Activated T-cell treated with anti-CD3 and anti-CD28 coated beads, Interleukin-2, amount 50 U/mL, for 48 hours (primary cell): ENCODE results near the gene CLPTM1L.
A peak's percentile ranks its signal among the peaks of the same experiment; 100 is the strongest.

Source experiments
- DNase-seq, 2 experiments: peaks; one replicate each; pipeline ENCODE4 v3.0.0-alpha.2; 2020

CLPTM1L gene

GRCh38 chr5:1325191-1325741 is 19.6 kb downstream of the CLPTM1L start:
- no peak for DNase-seq

- no peak for DNase-seq
Measured at GRCh38 chr5:1324719-1325190, 20.1 kb downstream of the CLPTM1L start.

GRCh38 chr5:1324301-1324700 is 20.6 kb downstream of the CLPTM1L start:
- no peak for DNase-seq

GRCh38 chr5:1323803-1324173 is 21.1 kb downstream of the CLPTM1L start:
- DNase-seq, result no peak

GRCh38 chr5:1322955-1323802 is 21.7 kb downstream of the CLPTM1L start:
- DNase-seq, result no peak

GRCh38 chr5:1322036-1322900 is 22.6 kb downstream of the CLPTM1L start:
- DNase-seq, result no peak

- no peak for DNase-seq
Measured at GRCh38 chr5:1321576-1321975, 23.3 kb downstream of the CLPTM1L start.

- DNase-seq, result no peak
Measured at GRCh38 chr5:1320436-1321344, 24.2 kb downstream of the CLPTM1L start.

GRCh38 chr5:1319436-1320256 is 25.3 kb downstream of the CLPTM1L start:
- no peak for DNase-seq

- DNase-seq, result no peak
Measured at GRCh38 chr5:1318659-1319251, 26.1 kb downstream of the CLPTM1L start.

GRCh38 chr5:1317921-1318565 is 26.9 kb downstream of the CLPTM1L start:
- DNase-seq, result no peak

- no peak for DNase-seq
Measured at GRCh38 chr5:1316588-1317340, 28.1 kb downstream of the CLPTM1L start.

- DNase-seq, result peak; percentile 68 to 70
Measured at GRCh38 chr5:1315709-1316587, 29.0 kb downstream of the CLPTM1L start.

GRCh38 chr5:1315018-1315708 is 29.7 kb downstream of the CLPTM1L start:
- no peak for DNase-seq

GRCh38 chr5:1314564-1314982 is 30.3 kb downstream of the CLPTM1L start:
- DNase-seq, result peak in 1 of 2 experiments; percentile 17

GRCh38 chr5:1312993-1313833 is 31.7 kb downstream of the CLPTM1L start:
- DNase-seq, result peak in 1 of 2 experiments; percentile 44

- DNase-seq, result peak; percentile 25 to 36
Measured at GRCh38 chr5:1312206-1312605, 32.7 kb downstream of the CLPTM1L start.
